ENCODE results near the gene COL23A1.

Gene COL23A1

GRCh38 chr5:178384816-178385495 lies 205.2 kb downstream of the COL23A1 start:
- Histone ChIP-seq H3K18ac (ENCODE audit: low read length) (peak overlapping the region; percentile 76), H3K9ac (ENCODE audit: low read depth, low read length, poor library complexity) (no peak overlapping the region), H3K27me3 (ENCODE audit: control insufficient read depth in 3 of 3, insufficient read depth in 3 of 3, low read depth in 1 of 3, low read length in 3 of 3) (no peaks in the 10 kb centered on the region), H3K4me3 (ENCODE audit: low read length in 2 of 2) (no peak overlapping the region), H3K79me1 (ENCODE audit: low read depth, low read length) (no peaks in the 10 kb centered on the region), H2AFZ (ENCODE audit: low read length) (no peak overlapping the region), H3K14ac (ENCODE audit: low read length) (no peak overlapping the region), H3K36me3 (replicated peaks in 1 of 2; ENCODE audit: control insufficient read depth in 2 of 2, insufficient read depth in 2 of 2, low read length in 2 of 2) (no peaks in the 10 kb centered on the region), H3K23ac (ENCODE audit: low read depth, low read length, poor library complexity) (peak overlapping the region; percentile 26), H2AK5ac (ENCODE audit: low read depth, low read length) (peak overlapping the region; percentile 89), H3K4me1 (ENCODE audit: control insufficient read depth in 2 of 2, insufficient read depth in 1 of 2, low read depth in 1 of 2, low read length in 2 of 2) (peaks cover 17 to 32% of the 10 kb centered on the region in 2 donors), H4K91ac (ENCODE audit: low read depth, low read length, poor library complexity) (no peak overlapping the region), H3K9me3 (replicated peaks in 1 of 2; ENCODE audit: control insufficient read depth in 2 of 2, insufficient read depth in 1 of 2, low read depth in 1 of 2, low read length in 2 of 2) (peaks cover 0 to 2% of the 10 kb centered on the region in 2 donors), H2BK120ac (ENCODE audit: low read depth, low read length) (no peak overlapping the region), H3K4ac (ENCODE audit: low read length) (no peak overlapping the region), H3K27ac (replicated peaks; ENCODE audit: low read length) (no peak overlapping the region), H2BK15ac (ENCODE audit: low read length) (peak overlapping the region; percentile 4), H3K4me2 (ENCODE audit: insufficient read depth, low read length, poor library complexity, severe bottlenecking) (no peak overlapping the region), H4K8ac (ENCODE audit: low read depth, low read length) (no peak overlapping the region), H2BK5ac (ENCODE audit: low read length) (no peak overlapping the region), H2BK12ac (ENCODE audit: low read length) (no peak overlapping the region)
- no CpG with 5 or more reads among the region's 15 CpGs for WGBS, 2 donors (ENCODE audit: extremely low coverage in 2 of 2, insufficient read length in 2 of 2, insufficient replicate concordance in 1 of 2)
- no peak for DNase-seq (ENCODE audit: low spot score)

GRCh38 chr5:178383919-178384815 lies 206.0 kb downstream of the COL23A1 start:
- H2BK12ac ChIP-seq (ENCODE audit: low read length) = peak overlapping the region; percentile 86
- H3K18ac ChIP-seq (ENCODE audit: low read length) = peak overlapping the region; percentile 86
- peak overlapping the region; percentile 79 for H2BK5ac ChIP-seq (ENCODE audit: low read length)
- H3K27ac ChIP-seq (replicated peaks; ENCODE audit: low read length) = no peak overlapping the region
- peak overlapping the region; percentile 4 for H2BK15ac ChIP-seq (ENCODE audit: low read length)
- no peak overlapping the region for H4K8ac ChIP-seq (ENCODE audit: low read depth, low read length)
- H3K14ac ChIP-seq (ENCODE audit: low read length) = no peak overlapping the region
- peaks cover 15 to 27% of the 10 kb centered on the region in 2 donors for H3K4me1 ChIP-seq (ENCODE audit: control insufficient read depth in 2 of 2, insufficient read depth in 1 of 2, low read depth in 1 of 2, low read length in 2 of 2)
- no peaks in the 10 kb centered on the region for H3K27me3 ChIP-seq (ENCODE audit: control insufficient read depth in 3 of 3, insufficient read depth in 3 of 3, low read depth in 1 of 3, low read length in 3 of 3)
- H4K91ac ChIP-seq (ENCODE audit: low read depth, low read length, poor library complexity) = no peak overlapping the region
- H3K9ac ChIP-seq (ENCODE audit: low read depth, low read length, poor library complexity) = no peak overlapping the region
- DNase-seq (ENCODE audit: low spot score) = no peak
- H3K36me3 ChIP-seq (replicated peaks in 1 of 2; ENCODE audit: control insufficient read depth in 2 of 2, insufficient read depth in 2 of 2, low read length in 2 of 2) = no peaks in the 10 kb centered on the region
- H3K4me3 ChIP-seq (ENCODE audit: low read length in 2 of 2) = no peak overlapping the region
- WGBS, 2 donors (ENCODE audit: extremely low coverage in 2 of 2, insufficient read length in 2 of 2, insufficient replicate concordance in 1 of 2) = no CpG with 5 or more reads among the region's 42 CpGs
- H3K4ac ChIP-seq (ENCODE audit: low read length) = no peak overlapping the region
- H2AFZ ChIP-seq (ENCODE audit: low read length) = peak overlapping the region; percentile 31
- no peak overlapping the region for H2BK120ac ChIP-seq (ENCODE audit: low read depth, low read length)
- H2AK5ac ChIP-seq (ENCODE audit: low read depth, low read length) = peak overlapping the region; percentile 93
- no peak overlapping the region for H3K4me2 ChIP-seq (ENCODE audit: insufficient read depth, low read length, poor library complexity, severe bottlenecking)
- H3K23ac ChIP-seq (ENCODE audit: low read depth, low read length, poor library complexity) = peak overlapping the region; percentile 26
- peaks cover 0 to 2% of the 10 kb centered on the region in 2 donors for H3K9me3 ChIP-seq (replicated peaks in 1 of 2; ENCODE audit: control insufficient read depth in 2 of 2, insufficient read depth in 1 of 2, low read depth in 1 of 2, low read length in 2 of 2)
- no peaks in the 10 kb centered on the region for H3K79me1 ChIP-seq (ENCODE audit: low read depth, low read length)

DNA sequence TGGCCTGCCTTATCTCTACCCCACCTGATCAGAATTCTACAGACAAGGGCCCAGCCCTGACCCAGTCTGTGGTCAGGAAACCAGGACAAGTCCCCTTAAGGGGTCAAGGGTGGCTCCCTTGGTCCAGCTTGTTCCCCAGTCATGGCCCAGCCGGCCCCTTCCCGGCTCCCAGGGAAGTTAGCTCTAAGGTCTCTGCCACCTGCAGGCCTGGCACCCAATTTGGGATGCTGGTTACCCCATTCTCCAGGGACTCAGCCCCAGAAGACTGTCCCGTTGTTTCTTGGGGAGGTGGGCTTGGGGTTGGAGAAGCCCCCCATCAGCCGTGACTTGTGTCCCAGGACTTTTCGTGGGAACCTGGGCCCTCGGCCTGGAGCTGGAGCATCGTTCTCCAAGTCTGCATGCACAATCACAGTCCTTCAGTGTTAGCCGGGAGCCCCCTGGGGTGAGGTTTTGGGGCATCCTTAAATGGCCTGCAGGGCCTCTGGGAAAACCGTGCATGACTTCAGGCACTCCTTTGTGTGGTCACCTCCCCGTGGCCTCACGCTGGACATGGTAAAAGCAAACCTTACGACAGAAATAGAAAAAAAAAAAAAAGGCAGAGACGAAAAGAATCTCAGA lies 206.8 kb downstream of the COL23A1 start:
- Histone ChIP-seq H3K4ac (ENCODE audit: low read length) (no peak overlapping the region), H3K4me2 (ENCODE audit: insufficient read depth, low read length, poor library complexity, severe bottlenecking) (no peak overlapping the region), H3K79me1 (ENCODE audit: low read depth, low read length) (no peaks in the 10 kb centered on the region), H3K14ac (ENCODE audit: low read length) (no peak overlapping the region), H2BK15ac (ENCODE audit: low read length) (peak overlapping the region; percentile 62), H4K8ac (ENCODE audit: low read depth, low read length) (no peak overlapping the region), H3K9ac (ENCODE audit: low read depth, low read length, poor library complexity) (no peak overlapping the region), H3K18ac (ENCODE audit: low read length) (peak overlapping the region; percentile 78), H3K9me3 (replicated peaks in 1 of 2; ENCODE audit: control insufficient read depth in 2 of 2, insufficient read depth in 1 of 2, low read depth in 1 of 2, low read length in 2 of 2) (peaks cover 0 to 2% of the 10 kb centered on the region in 2 donors), H2AK5ac (ENCODE audit: low read depth, low read length) (peak overlapping the region; percentile 93), H2BK12ac (ENCODE audit: low read length) (no peak overlapping the region), H2BK120ac (ENCODE audit: low read depth, low read length) (peak overlapping the region; percentile 75), H3K23ac (ENCODE audit: low read depth, low read length, poor library complexity) (no peak overlapping the region), H4K91ac (ENCODE audit: low read depth, low read length, poor library complexity) (no peak overlapping the region), H2AFZ (ENCODE audit: low read length) (no peak overlapping the region), H3K27ac (replicated peaks; ENCODE audit: low read length) (no peak overlapping the region), H3K4me1 (ENCODE audit: control insufficient read depth in 2 of 2, insufficient read depth in 1 of 2, low read depth in 1 of 2, low read length in 2 of 2) (peaks cover 15 to 27% of the 10 kb centered on the region in 2 donors), H3K36me3 (replicated peaks in 1 of 2; ENCODE audit: control insufficient read depth in 2 of 2, insufficient read depth in 2 of 2, low read length in 2 of 2) (no peaks in the 10 kb centered on the region), H3K4me3 (ENCODE audit: low read length in 2 of 2) (no peak overlapping the region), H2BK5ac (ENCODE audit: low read length) (peak overlapping the region; percentile 79), H3K27me3 (ENCODE audit: control insufficient read depth in 3 of 3, insufficient read depth in 3 of 3, low read depth in 1 of 3, low read length in 3 of 3) (no peaks in the 10 kb centered on the region)
- WGBS, 2 donors (ENCODE audit: extremely low coverage in 2 of 2, insufficient read length in 2 of 2, insufficient replicate concordance in 1 of 2) = no CpG with 5 or more reads among the region's 13 CpGs
- no peak for DNase-seq (ENCODE audit: low spot score)

Data from neuronal stem cell (in vitro differentiated cells).